Heart left ventricle (tissue), 16 donors: ENCODE measurements around the gene FOXP2. TPM values are rescaled to one million over a fixed set of nuclear protein-coding genes. Genes with fewer than 3 reads are reported as not detected.
A peak's percentile ranks its signal among the peaks of the same experiment; 100 is the strongest.
"Not testable (repeated sequence)": the region's sequence is repeated elsewhere in the genome, so short reads cannot be mapped to it uniquely, and the experiment has no call there.

ENCODE experiments used
- ATAC-seq, 4 donors: fragments of 200-7000 bp; cut with Tn5 transposase; one replicate each; pipeline ENCODE4 v1.9.1; 2020 to 2022; ENCODE audit warnings: moderate library complexity in 4 of 4, mild to moderate bottlenecking in 3 of 4, moderate number of reproducible peaks in 1 of 4
- DNase-seq, 5 donors: peaks; one replicate each; pipeline ENCODE4 v3.0.0-alpha.2; 2020
- H3K27ac ChIP-seq, 12 donors: fragments of 200-600 bp; sonication (generic) in 4 of 12; one replicate each; pipeline versions ENCODE4 v1.5.0 to v1.8.0; 2016 to 2022; ENCODE audit warnings: mild to moderate bottlenecking in 2 of 12
- H3K27me3 ChIP-seq, 9 donors: fragments of 200-600 bp; sonication (generic) in 2 of 9; one replicate each; pipeline versions ENCODE4 v1.5.1 to v1.8.0; 2016 to 2022; ENCODE audit warnings: mild to moderate bottlenecking in 3 of 9
- H3K36me3 ChIP-seq, 9 donors: fragments of 200-600 bp; sonication (generic) in 2 of 9; one replicate each; pipeline versions ENCODE4 v1.5.0 to v1.8.0; 2018 to 2022; ENCODE audit warnings: mild to moderate bottlenecking in 2 of 9
- H3K4me1 ChIP-seq, 12 donors: fragments of 200-600 bp; sonication (generic) in 4 of 12; one replicate each; pipeline versions ENCODE4 v1.5.0 to v1.8.0; 2016 to 2022; ENCODE audit warnings: mild to moderate bottlenecking in 3 of 12
- H3K4me3 ChIP-seq, 12 donors: fragments of 200-600 bp; sonication (generic) in 4 of 12; one replicate each; pipeline versions ENCODE4 v1.5.0 to v1.8.0; 2017 to 2022; ENCODE audit warnings: mild to moderate bottlenecking in 9 of 12, moderate library complexity in 4 of 12
- H3K9me3 ChIP-seq, 12 donors: fragments of 200-600 bp; sonication (generic) in 4 of 12; one replicate each; pipeline versions ENCODE4 v1.5.0 to v1.8.0; 2016 to 2022; ENCODE audit warnings: mild to moderate bottlenecking in 1 of 12
- CTCF ChIP-seq, 12 donors: fragments of 200-600 bp; sonication (generic) in 4 of 12; IDR thresholded peaks; one replicate each; pipeline versions ENCODE4 v1.5.0 to v1.8.0; 2018 to 2022; ENCODE audit warnings: antibody characterized with exemption in 12 of 12, mild to moderate bottlenecking in 5 of 12
- POLR2A ChIP-seq, 2 donors: fragments of 450-650 bp; IDR thresholded peaks; one replicate each; pipeline ENCODE4 v1.6.1; 2017; ENCODE audit warnings: antibody characterized with exemption in 2 of 2, mild to moderate bottlenecking in 2 of 2, moderate library complexity in 2 of 2
- WGBS, 4 donors: extraction: QIAGEN DNeasy Blood & Tissue Kit in 2 of 4; methylation state at CpG; one replicate each; pipeline versions ENCODE4 v1.1.5 to v1.1.7; 2013 to 2018; 5-methylcytosine and 5-hydroxymethylcytosine counted together
- intact Hi-C, 10 donors: fragments of 100-400 bp; cut with DNase I; formaldehyde crosslinking; loops; one replicate each; pipeline versions ENCODE4 v1.11.1 to v1.14.2; 2022
- polyA plus RNA-seq, 2 donors: library from polyadenylated mRNA; stranded (reverse); fragments of 200-250 nt; gene quantifications; one replicate each; pipeline ENCODE4 v1.2.3, GENCODE V29; 2013
- total RNA-seq, 9 donors: library from RNA; depleted of rRNA in 2 of 9; stranded (reverse); fragments of >200 nt in 2 of 9; fragmentation: NEBNext Ultra II Directional in 3 of 9; extraction: Animal tissue kit (Norgen Biotek cat#: 25700) in 3 of 9; gene quantifications; one replicate each; pipeline versions ENCODE4 v1.1.0 to v1.2.4, GENCODE V29; 2016 to 2023
- donor health status: ischemic (EF 13 %, LVEDD 7.1; RV severe dilation, severe dysfunction).
- donor health status: healthy with polysubstance abuse.
- donor health status: DM: no; HTN: yes; CAD: no.
- donor health status: DM: no; HTN: no; CAD: no.
- donor health status: ischemic (EF 25% LVEDD 6.9; RV normal size, moderate dysfunction).
- donor health status: ischemic (EF 25% LVEDD 5.7; RV mildly dilated, moderate dysfunction).
- donor health status: healthy.
- donor health status: DM: yes; HTN: yes; CAD: no.
- donor health status: ischemic (EF 35%, LVEDD 5.7; RV mildly dilated, moderate dysfunction).
- donor health status: nonischemic (EF 11% LVEDD 7.7; RV severe dilation, severe dysfunction).
- donor health status: DM: yes; HTN: yes; CAD: no.
- donor health status: PGD.
- donor health status: ischemic (EF 29% LVEDD 5.4; RV normal size, mild dysfunction).
- donor health status: nonischemic (EF 23%, LVEDD 6.1; RV moderate dilation, normal function).

FOXP2 gene
- total and polyA plus RNA-seq, 11 donors: 0.25 to 3.7 (median 1.9) TPM

- Histone ChIP-seq H3K9me3 (no peaks in the 10 kb centered on the region), H3K4me1 (no peaks in the 10 kb centered on the region), H3K36me3 (no peaks in the 10 kb centered on the region), H3K4me3 (no peak overlapping the region), H3K27me3 (no peaks in the 10 kb centered on the region), H3K27ac (no peak overlapping the region)
- DNase-seq (no peak), ATAC-seq (no peak)
- WGBS, 4 donors: 90 to 95% (median 91%) methylated on average over 1 of the region's 1 CpG
- intact Hi-C loops: no loop called here
- TF ChIP-seq POLR2A (IDR thresholded peaks at IDR 0.05): no peak
- no peak for TF ChIP-seq CTCF (IDR thresholded peaks at IDR 0.05)
Observed at GRCh38 chr7:114569220-114569619, 154.6 kb downstream of the FOXP2 start.

DNA sequence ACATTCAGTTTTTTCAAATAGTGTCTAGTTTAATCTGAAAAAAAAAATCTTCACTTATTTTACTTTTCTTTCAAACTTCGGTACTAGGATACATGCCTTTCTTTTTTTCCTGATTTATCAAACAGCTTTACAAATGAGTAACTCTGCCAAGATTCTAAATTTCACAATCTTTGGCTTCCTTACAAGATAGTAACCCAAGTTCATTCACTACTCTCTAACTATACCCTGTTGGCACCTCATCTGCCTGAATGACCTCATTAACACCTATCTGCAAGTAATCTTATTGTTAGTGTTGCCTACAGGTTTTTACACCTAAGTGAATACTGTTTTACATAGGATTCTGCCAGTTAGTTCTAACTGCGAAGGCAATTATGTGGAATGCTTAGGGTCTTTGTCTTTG, 159.8 kb downstream of the FOXP2 start:
- TF ChIP-seq CTCF (IDR thresholded peaks at IDR 0.05): no peak
- TF ChIP-seq POLR2A (IDR thresholded peaks at IDR 0.05): no peak
- no peaks in the 10 kb centered on the region for H3K4me1 ChIP-seq
- no peaks in the 10 kb centered on the region for H3K9me3 ChIP-seq
- H3K4me3 ChIP-seq: no peak overlapping the region
- H3K36me3 ChIP-seq: no peaks in the 10 kb centered on the region
- WGBS, 4 donors: 49 to 69% (median 52%) methylated on average over 2 of the region's 2 CpGs
- DNase-seq (no peak), ATAC-seq (peak in 1 of 4 donors; percentile 50)
- no peak overlapping the region for H3K27ac ChIP-seq
- intact Hi-C loops: loop anchor here in 1 of 10 donors (5.0 kb wide), 1 partner anchor 77 kb away; no protein-coding TSS in a partner anchor
- H3K27me3 ChIP-seq: no peaks in the 10 kb centered on the region

GRCh38 chr7:114575098-114575497, 160.5 kb downstream of the FOXP2 start:
- no peaks in the 10 kb centered on the region for H3K27me3 ChIP-seq
- no peaks in the 10 kb centered on the region for H3K9me3 ChIP-seq
- no peak overlapping the region for H3K27ac ChIP-seq
- DNase-seq: no peak
- TF ChIP-seq CTCF (IDR thresholded peaks at IDR 0.05) (no peak), POLR2A (IDR thresholded peaks at IDR 0.05) (no peak)
- H3K4me3 ChIP-seq: no peak overlapping the region
- H3K4me1 ChIP-seq: no peaks in the 10 kb centered on the region
- no peaks in the 10 kb centered on the region for H3K36me3 ChIP-seq
- 75 to 82% (median 77%) methylated on average over 4 of the region's 4 CpGs for WGBS, 4 donors
- intact Hi-C loops: no loop called here
- no peak for ATAC-seq

GRCh38 chr7:114580963-114581362, 166.3 kb downstream of the FOXP2 start:
- DNase-seq, H3K27ac ChIP-seq, H3K4me3 ChIP-seq, H3K4me1 ChIP-seq, ATAC-seq, H3K9me3 ChIP-seq, H3K27me3 ChIP-seq, intact Hi-C loops, H3K36me3 ChIP-seq: not testable (repeated sequence)
- WGBS, 4 donors: 88 to 91% (median 89%) methylated on average over 3 of the region's 3 CpGs

GRCh38 chr7:114588506-114588905, 173.9 kb downstream of the FOXP2 start:
- no peak overlapping the region for H3K27ac ChIP-seq
- intact Hi-C loops: no loop called here
- H3K4me3 ChIP-seq: no peak overlapping the region
- ATAC-seq (no peak), DNase-seq (no peak)
- H3K9me3 ChIP-seq: no peaks in the 10 kb centered on the region
- H3K4me1 ChIP-seq: no peaks in the 10 kb centered on the region
- no peak for TF ChIP-seq CTCF (IDR thresholded peaks at IDR 0.05)
- no peak for TF ChIP-seq POLR2A (IDR thresholded peaks at IDR 0.05)
- 86 to 96% (median 89%) methylated on average over 1 of the region's 1 CpG for WGBS, 4 donors
- no peaks in the 10 kb centered on the region for H3K36me3 ChIP-seq
- no peaks in the 10 kb centered on the region for H3K27me3 ChIP-seq
